ENCODE data around the gene AFM.

DNA sequence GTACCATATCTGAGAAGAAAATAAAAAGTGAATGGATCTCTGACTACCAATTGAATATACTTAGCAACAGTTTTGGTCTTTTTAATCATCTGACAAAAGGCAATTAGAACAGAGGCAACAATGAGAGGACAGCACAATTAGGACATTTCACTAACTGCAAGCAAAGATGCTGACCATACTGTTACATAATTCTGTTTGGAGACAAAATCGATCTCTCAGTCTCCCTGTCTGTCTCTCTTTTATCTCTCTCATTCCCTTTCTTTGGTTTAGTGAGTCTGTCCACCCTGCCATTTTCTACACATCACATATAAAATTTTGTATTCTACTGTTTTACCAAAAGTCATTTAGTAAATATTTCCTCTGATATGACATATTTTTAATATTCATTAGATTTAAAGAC is 2.2 kb upstream of the AFM start:
- TF ChIP-seq, protein P1, sequence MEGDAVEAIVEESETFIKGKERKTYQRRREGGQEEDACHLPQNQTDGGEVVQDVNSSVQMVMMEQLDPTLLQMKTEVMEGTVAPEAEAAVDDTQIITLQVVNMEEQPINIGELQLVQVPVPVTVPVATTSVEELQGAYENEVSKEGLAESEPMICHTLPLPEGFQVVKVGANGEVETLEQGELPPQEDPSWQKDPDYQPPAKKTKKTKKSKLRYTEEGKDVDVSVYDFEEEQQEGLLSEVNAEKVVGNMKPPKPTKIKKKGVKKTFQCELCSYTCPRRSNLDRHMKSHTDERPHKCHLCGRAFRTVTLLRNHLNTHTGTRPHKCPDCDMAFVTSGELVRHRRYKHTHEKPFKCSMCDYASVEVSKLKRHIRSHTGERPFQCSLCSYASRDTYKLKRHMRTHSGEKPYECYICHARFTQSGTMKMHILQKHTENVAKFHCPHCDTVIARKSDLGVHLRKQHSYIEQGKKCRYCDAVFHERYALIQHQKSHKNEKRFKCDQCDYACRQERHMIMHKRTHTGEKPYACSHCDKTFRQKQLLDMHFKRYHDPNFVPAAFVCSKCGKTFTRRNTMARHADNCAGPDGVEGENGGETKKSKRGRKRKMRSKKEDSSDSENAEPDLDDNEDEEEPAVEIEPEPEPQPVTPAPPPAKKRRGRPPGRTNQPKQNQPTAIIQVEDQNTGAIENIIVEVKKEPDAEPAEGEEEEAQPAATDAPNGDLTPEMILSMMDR (IDR thresholded peaks at IDR 0.05), result no peak
- no peak for TF ChIP-seq POLR2A (IDR thresholded peaks at IDR 0.05)
